WTC11 (cell line): ENCODE measurements around the gene GPR39. TPM values are rescaled to one million over a fixed set of nuclear protein-coding genes. Genes with fewer than 3 reads are reported as not detected.

Source experiments
- ATAC-seq: fragments of 200-7000 bp; cut with Tn5 transposase; 2 replicates; pipeline ENCODE4 v1.10.0; 2021; ENCODE audit warnings: mild to moderate bottlenecking, moderate library complexity
- CTCF ChIA-PET: fragments of 300-600 bp; sonication (Branson Sonifier 250); formaldehyde crosslinking; loops from one replicate; lab custom pipeline; 2021; ENCODE audit warnings: antibody characterized with exemption; lab: Charles Lee
- POLR2A ChIA-PET: fragments of 350-600 bp; sonication (Branson Sonifier 250); formaldehyde crosslinking; loops from one replicate; lab custom pipeline; 2021; ENCODE audit warnings: antibody characterized with exemption; lab: Charles Lee
- DNase-seq: peaks from one replicate; pipeline ENCODE4 v3.0.0; 2021; ENCODE audit warnings: low spot score
- H3K27ac Mint-ChIP-seq: 2 replicates; pipeline ENCODE4 v1.8.0; 2021; ENCODE audit warnings: mixed read lengths
- H3K27me3 Mint-ChIP-seq: 2 replicates; pipeline ENCODE4 v1.8.0; 2021; ENCODE audit warnings: low read depth, mild to moderate bottlenecking, moderate library complexity, mixed read lengths
- H3K36me3 Mint-ChIP-seq: 2 replicates; pipeline ENCODE4 v1.8.0; 2021; ENCODE audit warnings: mixed read lengths
- H3K4me1 Mint-ChIP-seq: 2 replicates; pipeline ENCODE4 v1.8.0; 2022; ENCODE audit warnings: mixed read lengths
- H3K4me3 Mint-ChIP-seq: 2 replicates; pipeline ENCODE4 v1.8.0; 2021; ENCODE audit warnings: mild to moderate bottlenecking, moderate library complexity, mixed read lengths
- H3K9me3 Mint-ChIP-seq: 2 replicates; pipeline ENCODE4 v1.8.0; 2021; ENCODE audit warnings: mixed read lengths
- FOXK1 ChIP-seq: sonication (generic); formaldehyde crosslinking; IDR thresholded peaks from 2 replicates; pipeline ENCODE4 v1.8.0; 2022; ENCODE audit warnings: mild to moderate bottlenecking, moderate library complexity, missing genetic modification reagents
- FOXP1 ChIP-seq: sonication (generic); formaldehyde crosslinking; IDR thresholded peaks from 2 replicates; pipeline ENCODE4 v1.8.0; 2022; ENCODE audit warnings: missing genetic modification reagents, mild to moderate bottlenecking, moderate library complexity, borderline replicate concordance
- HMGA2 ChIP-seq: fragments of 250-450 bp; sonication (Bioruptor Pico); IDR thresholded peaks from 2 replicates; pipeline ENCODE4 v1.4.0; 2021; ENCODE audit warnings: mild to moderate bottlenecking, moderate library complexity
- JUN ChIP-seq: sonication (generic); formaldehyde crosslinking; IDR thresholded peaks from 2 replicates; pipeline ENCODE4 v1.8.0; 2023; ENCODE audit warnings: mild to moderate bottlenecking, missing genetic modification reagents
- NFE2L1 ChIP-seq: sonication (generic); formaldehyde crosslinking; IDR thresholded peaks from 2 replicates; pipeline ENCODE4 v1.8.1; 2023; ENCODE audit warnings: missing genetic modification reagents
- SMAD4 ChIP-seq: sonication (generic); formaldehyde crosslinking; IDR thresholded peaks from 2 replicates; pipeline ENCODE4 v1.8.0; 2022; ENCODE audit warnings: mild to moderate bottlenecking, missing genetic modification reagents
- TCF7 ChIP-seq: sonication (generic); formaldehyde crosslinking; IDR thresholded peaks from 2 replicates; pipeline ENCODE4 v1.8.0; 2022; ENCODE audit warnings: mild to moderate bottlenecking, low read depth, missing genetic modification reagents, moderate library complexity
- TEAD1 ChIP-seq: sonication (generic); formaldehyde crosslinking; IDR thresholded peaks from 2 replicates; pipeline ENCODE4 v1.8.0; 2022; ENCODE audit warnings: mild to moderate bottlenecking, missing genetic modification reagents
- ZNF121 ChIP-seq: sonication (generic); formaldehyde crosslinking; IDR thresholded peaks from 2 replicates; pipeline ENCODE4 v1.8.0; 2023; ENCODE audit warnings: missing genetic modification reagents
- total RNA-seq: library from RNA; stranded (reverse); gene quantifications from 3 replicates; pipeline ENCODE4 v1.2.3, GENCODE V29; 2021
- TF ChIP-seq, protein P1 (sequence below): sonication (generic); formaldehyde crosslinking; IDR thresholded peaks from 2 replicates; pipeline ENCODE4 v1.8.1; 2023; ENCODE audit warnings: mild to moderate bottlenecking, missing genetic modification reagents
- TF ChIP-seq, protein P2 (sequence below): sonication (generic); formaldehyde crosslinking; IDR thresholded peaks from 2 replicates; pipeline ENCODE4 v1.8.1; 2022; ENCODE audit warnings: mild to moderate bottlenecking, moderate library complexity, missing genetic modification reagents
- TF ChIP-seq, protein P3 (sequence below): fragments of 250-450 bp; sonication (Bioruptor Pico); IDR thresholded peaks from 2 replicates; pipeline ENCODE4 v1.9.0; 2021; ENCODE audit warnings: mild to moderate bottlenecking, borderline replicate concordance
- TF ChIP-seq, protein P4 (sequence below): sonication (generic); formaldehyde crosslinking; IDR thresholded peaks from 2 replicates; pipeline ENCODE4 v1.8.1; 2023; ENCODE audit warnings: mild to moderate bottlenecking, missing genetic modification reagents, moderate library complexity
- TF ChIP-seq, protein P5 (sequence below): sonication (generic); formaldehyde crosslinking; conservative IDR thresholded peaks from 2 replicates; pipeline ENCODE4 v1.8.1; 2023; ENCODE audit warnings: mild to moderate bottlenecking, low read depth, missing genetic modification reagents, moderate library complexity
- TF ChIP-seq, protein P6 (sequence below): fragments of 250-450 bp; sonication (Bioruptor Pico); conservative IDR thresholded peaks from 2 replicates; pipeline ENCODE4 v1.9.0; 2021; ENCODE audit warnings: mild to moderate bottlenecking
- TF ChIP-seq, protein P7 (sequence below): sonication (generic); formaldehyde crosslinking; IDR thresholded peaks from 2 replicates; pipeline ENCODE4 v1.8.0; 2022; ENCODE audit warnings: missing genetic modification reagents
- TF ChIP-seq, protein P8 (sequence below): fragments of 250-450 bp; sonication (Bioruptor Pico); IDR thresholded peaks from 2 replicates; pipeline ENCODE4 v1.9.0; 2021; ENCODE audit warnings: moderate library complexity, mild to moderate bottlenecking, inconsistent platforms, borderline replicate concordance

The GPR39 gene
- total RNA-seq, 1 experiment from 2014 or later = 0.74 TPM

DNA sequence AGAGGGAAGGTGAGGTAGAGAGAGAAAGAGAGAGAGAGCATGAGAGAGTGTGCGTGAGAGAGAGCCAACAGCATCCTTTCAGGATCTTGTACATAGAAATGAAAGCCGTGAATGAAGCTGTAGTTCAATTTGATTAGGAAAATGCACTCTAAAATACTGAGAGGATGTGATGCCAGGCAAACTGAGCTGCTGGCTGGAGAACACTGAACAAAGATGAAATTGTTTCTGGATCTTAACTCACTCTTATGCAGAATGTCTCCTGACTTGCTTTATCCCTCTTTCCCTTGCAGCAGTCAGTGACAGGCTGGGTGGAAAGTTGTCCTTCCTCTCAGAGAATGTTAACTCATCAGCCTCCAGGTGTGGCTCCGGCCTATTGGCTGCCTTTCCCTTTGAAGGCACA is 242.7 kb downstream of the GPR39 start (continued):
- TF ChIP-seq, protein P1, sequence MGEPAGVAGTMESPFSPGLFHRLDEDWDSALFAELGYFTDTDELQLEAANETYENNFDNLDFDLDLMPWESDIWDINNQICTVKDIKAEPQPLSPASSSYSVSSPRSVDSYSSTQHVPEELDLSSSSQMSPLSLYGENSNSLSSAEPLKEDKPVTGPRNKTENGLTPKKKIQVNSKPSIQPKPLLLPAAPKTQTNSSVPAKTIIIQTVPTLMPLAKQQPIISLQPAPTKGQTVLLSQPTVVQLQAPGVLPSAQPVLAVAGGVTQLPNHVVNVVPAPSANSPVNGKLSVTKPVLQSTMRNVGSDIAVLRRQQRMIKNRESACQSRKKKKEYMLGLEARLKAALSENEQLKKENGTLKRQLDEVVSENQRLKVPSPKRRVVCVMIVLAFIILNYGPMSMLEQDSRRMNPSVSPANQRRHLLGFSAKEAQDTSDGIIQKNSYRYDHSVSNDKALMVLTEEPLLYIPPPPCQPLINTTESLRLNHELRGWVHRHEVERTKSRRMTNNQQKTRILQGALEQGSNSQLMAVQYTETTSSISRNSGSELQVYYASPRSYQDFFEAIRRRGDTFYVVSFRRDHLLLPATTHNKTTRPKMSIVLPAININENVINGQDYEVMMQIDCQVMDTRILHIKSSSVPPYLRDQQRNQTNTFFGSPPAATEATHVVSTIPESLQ = no peak
- no peak for TF ChIP-seq HMGA2 (CRISPR knock-in tag)
- TF ChIP-seq, protein P2, sequence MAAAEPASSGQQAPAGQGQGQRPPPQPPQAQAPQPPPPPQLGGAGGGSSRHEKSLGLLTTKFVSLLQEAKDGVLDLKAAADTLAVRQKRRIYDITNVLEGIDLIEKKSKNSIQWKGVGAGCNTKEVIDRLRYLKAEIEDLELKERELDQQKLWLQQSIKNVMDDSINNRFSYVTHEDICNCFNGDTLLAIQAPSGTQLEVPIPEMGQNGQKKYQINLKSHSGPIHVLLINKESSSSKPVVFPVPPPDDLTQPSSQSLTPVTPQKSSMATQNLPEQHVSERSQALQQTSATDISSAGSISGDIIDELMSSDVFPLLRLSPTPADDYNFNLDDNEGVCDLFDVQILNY (CRISPR knock-in tag) = no peak
- TF ChIP-seq JUN (CRISPR knock-in tag) = no peak
- TF ChIP-seq, protein P3, sequence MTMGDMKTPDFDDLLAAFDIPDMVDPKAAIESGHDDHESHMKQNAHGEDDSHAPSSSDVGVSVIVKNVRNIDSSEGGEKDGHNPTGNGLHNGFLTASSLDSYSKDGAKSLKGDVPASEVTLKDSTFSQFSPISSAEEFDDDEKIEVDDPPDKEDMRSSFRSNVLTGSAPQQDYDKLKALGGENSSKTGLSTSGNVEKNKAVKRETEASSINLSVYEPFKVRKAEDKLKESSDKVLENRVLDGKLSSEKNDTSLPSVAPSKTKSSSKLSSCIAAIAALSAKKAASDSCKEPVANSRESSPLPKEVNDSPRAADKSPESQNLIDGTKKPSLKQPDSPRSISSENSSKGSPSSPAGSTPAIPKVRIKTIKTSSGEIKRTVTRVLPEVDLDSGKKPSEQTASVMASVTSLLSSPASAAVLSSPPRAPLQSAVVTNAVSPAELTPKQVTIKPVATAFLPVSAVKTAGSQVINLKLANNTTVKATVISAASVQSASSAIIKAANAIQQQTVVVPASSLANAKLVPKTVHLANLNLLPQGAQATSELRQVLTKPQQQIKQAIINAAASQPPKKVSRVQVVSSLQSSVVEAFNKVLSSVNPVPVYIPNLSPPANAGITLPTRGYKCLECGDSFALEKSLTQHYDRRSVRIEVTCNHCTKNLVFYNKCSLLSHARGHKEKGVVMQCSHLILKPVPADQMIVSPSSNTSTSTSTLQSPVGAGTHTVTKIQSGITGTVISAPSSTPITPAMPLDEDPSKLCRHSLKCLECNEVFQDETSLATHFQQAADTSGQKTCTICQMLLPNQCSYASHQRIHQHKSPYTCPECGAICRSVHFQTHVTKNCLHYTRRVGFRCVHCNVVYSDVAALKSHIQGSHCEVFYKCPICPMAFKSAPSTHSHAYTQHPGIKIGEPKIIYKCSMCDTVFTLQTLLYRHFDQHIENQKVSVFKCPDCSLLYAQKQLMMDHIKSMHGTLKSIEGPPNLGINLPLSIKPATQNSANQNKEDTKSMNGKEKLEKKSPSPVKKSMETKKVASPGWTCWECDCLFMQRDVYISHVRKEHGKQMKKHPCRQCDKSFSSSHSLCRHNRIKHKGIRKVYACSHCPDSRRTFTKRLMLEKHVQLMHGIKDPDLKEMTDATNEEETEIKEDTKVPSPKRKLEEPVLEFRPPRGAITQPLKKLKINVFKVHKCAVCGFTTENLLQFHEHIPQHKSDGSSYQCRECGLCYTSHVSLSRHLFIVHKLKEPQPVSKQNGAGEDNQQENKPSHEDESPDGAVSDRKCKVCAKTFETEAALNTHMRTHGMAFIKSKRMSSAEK (CRISPR knock-in tag) = no peak
- TF ChIP-seq ZNF121 = no peak

DNA sequence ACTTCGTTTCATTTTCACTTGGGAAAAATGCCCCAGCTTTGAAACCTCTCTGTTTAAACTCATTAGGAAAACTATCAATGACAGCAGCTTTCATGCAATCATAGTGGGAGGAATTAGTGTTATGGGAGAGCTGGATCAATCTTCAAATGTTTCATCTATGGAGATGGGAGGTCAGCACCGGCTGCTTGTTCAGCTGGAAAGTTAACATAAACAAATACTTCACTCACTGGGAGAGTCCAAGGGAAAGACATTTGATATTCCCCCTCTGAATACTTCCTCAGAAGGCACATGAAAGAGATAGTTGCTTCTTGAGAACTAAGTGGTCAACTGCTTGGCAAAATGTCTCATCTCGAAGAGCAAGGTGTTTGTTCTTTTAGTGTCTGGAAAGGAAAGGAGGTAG is 246.1 kb downstream of the GPR39 start:
- Mint-ChIP-seq H3K36me3 (no peaks in the 10 kb centered on the region), H3K4me1 (peaks cover 12% of the 10 kb centered on the region), H3K27ac (no peak overlapping the region), H3K9me3 (no peaks in the 10 kb centered on the region), H3K4me3 (no peak overlapping the region), H3K27me3 (peaks cover 23% of the 10 kb centered on the region)
- no peak for ATAC-seq
- CTCF ChIA-PET = interaction anchor here (1.3 kb wide), 1 partner anchor 11 kb away, joined by 4 read pairs; no protein-coding TSS in a partner anchor
- POLR2A ChIA-PET = no interaction called here
- DNase-seq = no peak
- TF ChIP-seq TEAD1 (CRISPR knock-in tag) (no peak), NFE2L1 (CRISPR knock-in tag) (no peak), JUN (CRISPR knock-in tag) (no peak), TCF7 (no peak), FOXP1 (no peak), FOXK1 (CRISPR knock-in tag) (no peak), SMAD4 (CRISPR knock-in tag) (no peak)
- TF ChIP-seq, protein P4, sequence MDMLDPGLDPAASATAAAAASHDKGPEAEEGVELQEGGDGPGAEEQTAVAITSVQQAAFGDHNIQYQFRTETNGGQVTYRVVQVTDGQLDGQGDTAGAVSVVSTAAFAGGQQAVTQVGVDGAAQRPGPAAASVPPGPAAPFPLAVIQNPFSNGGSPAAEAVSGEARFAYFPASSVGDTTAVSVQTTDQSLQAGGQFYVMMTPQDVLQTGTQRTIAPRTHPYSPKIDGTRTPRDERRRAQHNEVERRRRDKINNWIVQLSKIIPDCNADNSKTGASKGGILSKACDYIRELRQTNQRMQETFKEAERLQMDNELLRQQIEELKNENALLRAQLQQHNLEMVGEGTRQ (CRISPR knock-in tag) = no peak
- TF ChIP-seq, protein P5, sequence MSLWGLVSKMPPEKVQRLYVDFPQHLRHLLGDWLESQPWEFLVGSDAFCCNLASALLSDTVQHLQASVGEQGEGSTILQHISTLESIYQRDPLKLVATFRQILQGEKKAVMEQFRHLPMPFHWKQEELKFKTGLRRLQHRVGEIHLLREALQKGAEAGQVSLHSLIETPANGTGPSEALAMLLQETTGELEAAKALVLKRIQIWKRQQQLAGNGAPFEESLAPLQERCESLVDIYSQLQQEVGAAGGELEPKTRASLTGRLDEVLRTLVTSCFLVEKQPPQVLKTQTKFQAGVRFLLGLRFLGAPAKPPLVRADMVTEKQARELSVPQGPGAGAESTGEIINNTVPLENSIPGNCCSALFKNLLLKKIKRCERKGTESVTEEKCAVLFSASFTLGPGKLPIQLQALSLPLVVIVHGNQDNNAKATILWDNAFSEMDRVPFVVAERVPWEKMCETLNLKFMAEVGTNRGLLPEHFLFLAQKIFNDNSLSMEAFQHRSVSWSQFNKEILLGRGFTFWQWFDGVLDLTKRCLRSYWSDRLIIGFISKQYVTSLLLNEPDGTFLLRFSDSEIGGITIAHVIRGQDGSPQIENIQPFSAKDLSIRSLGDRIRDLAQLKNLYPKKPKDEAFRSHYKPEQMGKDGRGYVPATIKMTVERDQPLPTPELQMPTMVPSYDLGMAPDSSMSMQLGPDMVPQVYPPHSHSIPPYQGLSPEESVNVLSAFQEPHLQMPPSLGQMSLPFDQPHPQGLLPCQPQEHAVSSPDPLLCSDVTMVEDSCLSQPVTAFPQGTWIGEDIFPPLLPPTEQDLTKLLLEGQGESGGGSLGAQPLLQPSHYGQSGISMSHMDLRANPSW (CRISPR knock-in tag) = no peak
- TF ChIP-seq, protein P6, sequence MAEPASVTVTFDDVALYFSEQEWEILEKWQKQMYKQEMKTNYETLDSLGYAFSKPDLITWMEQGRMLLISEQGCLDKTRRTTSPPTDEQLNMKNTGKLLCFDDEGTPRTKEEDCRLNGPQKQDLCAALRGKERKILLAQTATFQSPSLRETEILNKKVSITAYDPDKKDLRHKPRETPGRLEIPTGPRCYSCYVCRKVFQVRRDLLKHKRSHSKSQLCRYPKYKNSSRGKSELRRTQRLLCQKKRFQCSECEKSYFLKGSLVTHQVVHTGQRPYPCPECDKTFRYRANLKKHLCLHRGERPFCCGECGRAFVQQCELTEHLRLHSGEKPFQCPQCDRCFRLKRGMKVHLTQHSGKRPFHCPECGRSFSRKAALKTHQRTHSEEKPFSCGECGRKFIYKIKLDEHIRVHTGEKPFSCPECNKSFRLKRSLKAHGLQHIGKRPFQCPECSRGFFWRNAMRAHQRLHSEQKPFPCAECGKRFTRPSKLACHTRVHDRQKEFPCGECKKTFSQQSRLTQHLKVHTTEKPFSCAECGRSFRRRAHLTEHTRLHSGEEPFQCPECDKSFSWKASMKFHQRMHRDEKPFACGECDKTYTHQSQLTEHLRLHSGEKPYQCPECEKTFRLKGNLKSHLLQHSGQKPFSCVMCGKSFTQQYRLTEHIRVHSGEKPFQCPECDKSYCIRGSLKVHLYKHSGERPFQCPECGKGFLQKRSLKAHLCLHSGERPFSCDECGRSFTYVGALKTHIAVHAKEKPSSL (CRISPR knock-in tag) = no peak
- TF ChIP-seq, protein P7, sequence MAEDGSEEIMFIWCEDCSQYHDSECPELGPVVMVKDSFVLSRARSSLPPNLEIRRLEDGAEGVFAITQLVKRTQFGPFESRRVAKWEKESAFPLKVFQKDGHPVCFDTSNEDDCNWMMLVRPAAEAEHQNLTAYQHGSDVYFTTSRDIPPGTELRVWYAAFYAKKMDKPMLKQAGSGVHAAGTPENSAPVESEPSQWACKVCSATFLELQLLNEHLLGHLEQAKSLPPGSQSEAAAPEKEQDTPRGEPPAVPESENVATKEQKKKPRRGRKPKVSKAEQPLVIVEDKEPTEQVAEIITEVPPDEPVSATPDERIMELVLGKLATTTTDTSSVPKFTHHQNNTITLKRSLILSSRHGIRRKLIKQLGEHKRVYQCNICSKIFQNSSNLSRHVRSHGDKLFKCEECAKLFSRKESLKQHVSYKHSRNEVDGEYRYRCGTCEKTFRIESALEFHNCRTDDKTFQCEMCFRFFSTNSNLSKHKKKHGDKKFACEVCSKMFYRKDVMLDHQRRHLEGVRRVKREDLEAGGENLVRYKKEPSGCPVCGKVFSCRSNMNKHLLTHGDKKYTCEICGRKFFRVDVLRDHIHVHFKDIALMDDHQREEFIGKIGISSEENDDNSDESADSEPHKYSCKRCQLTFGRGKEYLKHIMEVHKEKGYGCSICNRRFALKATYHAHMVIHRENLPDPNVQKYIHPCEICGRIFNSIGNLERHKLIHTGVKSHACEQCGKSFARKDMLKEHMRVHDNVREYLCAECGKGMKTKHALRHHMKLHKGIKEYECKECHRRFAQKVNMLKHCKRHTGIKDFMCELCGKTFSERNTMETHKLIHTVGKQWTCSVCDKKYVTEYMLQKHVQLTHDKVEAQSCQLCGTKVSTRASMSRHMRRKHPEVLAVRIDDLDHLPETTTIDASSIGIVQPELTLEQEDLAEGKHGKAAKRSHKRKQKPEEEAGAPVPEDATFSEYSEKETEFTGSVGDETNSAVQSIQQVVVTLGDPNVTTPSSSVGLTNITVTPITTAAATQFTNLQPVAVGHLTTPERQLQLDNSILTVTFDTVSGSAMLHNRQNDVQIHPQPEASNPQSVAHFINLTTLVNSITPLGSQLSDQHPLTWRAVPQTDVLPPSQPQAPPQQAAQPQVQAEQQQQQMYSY (CRISPR knock-in tag) = no peak
- TF ChIP-seq, protein P8, sequence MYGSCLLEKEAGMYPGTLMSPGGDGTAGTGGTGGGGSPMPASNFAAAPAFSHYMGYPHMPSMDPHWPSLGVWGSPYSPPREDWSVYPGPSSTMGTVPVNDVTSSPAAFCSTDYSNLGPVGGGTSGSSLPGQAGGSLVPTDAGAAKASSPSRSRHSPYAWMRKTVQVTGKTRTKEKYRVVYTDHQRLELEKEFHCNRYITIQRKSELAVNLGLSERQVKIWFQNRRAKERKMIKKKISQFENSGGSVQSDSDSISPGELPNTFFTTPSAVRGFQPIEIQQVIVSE (CRISPR knock-in tag) = no peak
